ENCODE data around the gene RAMP2. TPM values are rescaled to one million over a fixed set of nuclear protein-coding genes. Genes with fewer than 3 reads are reported as not detected.

The RAMP2 gene
- total and polyA plus RNA-seq, 2 experiments from 2014 or later = 8.8 to 29.5 TPM

GRCh38 chr17:42795465-42795864 lies 34.4 kb downstream of the RAMP2 start:
- H3K4me3 Mint-ChIP-seq = no peak overlapping the region; the same call in 2 of the 3 replicates

More at GRCh38 chr17:42795465-42795864, 34.4 kb downstream of the RAMP2 start:
- Mint-ChIP-seq H3K9me3 (peaks cover 14% of the 10 kb centered on the region), H3K27ac (no peak overlapping the region), H3K36me3 (ENCODE audit: low read depth) (peaks cover 13% of the 10 kb centered on the region), H3K27me3 (ENCODE audit: insufficient read depth, low read depth, poor library complexity) (peaks cover 17% of the 10 kb centered on the region), H3K4me1 (peaks cover 5% of the 10 kb centered on the region; the same call in 1 of the 3 replicates)
- no peaks in the 10 kb centered on the region for H4K20me1 ChIP-seq (replicated peaks; ENCODE audit: insufficient read depth)
- H3K4me1 ChIP-seq (ENCODE audit: insufficient read depth) = peaks cover 6% of the 10 kb centered on the region; the same call in 1 of the 2 replicates
- H3K36me3 ChIP-seq (ENCODE audit: insufficient read depth) = no peaks in the 10 kb centered on the region
- no peak overlapping the region for H2AFZ ChIP-seq
- H3K9me2 ChIP-seq (ENCODE audit: insufficient read depth) = no peaks in the 10 kb centered on the region
- ATAC-seq (no peak), DNase-seq (ENCODE audit: low spot score) (no peak)
- H3F3A ChIP-seq (replicated peaks; ENCODE audit: low read depth) = no peaks in the 10 kb centered on the region
- no peak overlapping the region for H3K4me3 ChIP-seq
- H3K27me3 ChIP-seq (ENCODE audit: insufficient read depth) = peaks cover 14% of the 10 kb centered on the region
- H3K79me2 ChIP-seq (replicated peaks; ENCODE audit: insufficient read depth) = peaks cover 8% of the 10 kb centered on the region
- H3K4me2 ChIP-seq = no peak overlapping the region
- TF ChIP-seq ZNF114 (CRISPR knock-in tag; IDR thresholded peaks at IDR 0.05) = no peak
- TF ChIP-seq STAT1 (IDR thresholded peaks at IDR 0.05; ENCODE audit: unreplicated experiment) = no peak
- TF ChIP-seq REST (IDR thresholded peaks at IDR 0.05; ENCODE audit: unreplicated experiment) = no peak
- TF ChIP-seq POLR2AphosphoS5 (IDR thresholded peaks at IDR 0.05; ENCODE audit: low read depth) = no peak
- no peak for TF ChIP-seq ZNF331 (CRISPR knock-in tag; IDR thresholded peaks at IDR 0.05; ENCODE audit: low read depth)
- no peak for TF ChIP-seq CTCF (conservative IDR thresholded peaks at IDR 0.05; ENCODE audit: low read depth in 2 of 2)
- TF ChIP-seq JUNB (IDR thresholded peaks at IDR 0.05; ENCODE audit: unreplicated experiment) = no peak
- no peak for TF ChIP-seq EZH2phosphoT487 (IDR thresholded peaks at IDR 0.05; ENCODE audit: unreplicated experiment)
- TF ChIP-seq NANOG (IDR thresholded peaks at IDR 0.05; ENCODE audit: borderline replicate concordance) = no peak
- no peak for TF ChIP-seq CREB1 (CRISPR knock-in tag; IDR thresholded peaks at IDR 0.05; ENCODE audit: low read depth)
- no peak for TF ChIP-seq ZNF462 (CRISPR knock-in tag; IDR thresholded peaks at IDR 0.05)
- TF ChIP-seq EZH2 (IDR thresholded peaks at IDR 0.05; ENCODE audit: low read depth, unreplicated experiment) = no peak
- no peak for TF ChIP-seq ETS1 (IDR thresholded peaks at IDR 0.05)
- H3K27ac ChIP-seq (ENCODE audit: low read depth) = no peak overlapping the region
